AG04449 (cell line): ENCODE data around the gene NR1H3.
A peak's percentile ranks its signal among the peaks of the same experiment; 100 is the strongest.

Experiments
- CTCF ChIA-PET: fragments of 350-600 bp; formaldehyde crosslinking; extraction: SDS; loops from one replicate; lab custom pipeline; 2021; ENCODE audit warnings: antibody characterized with exemption; lab: Yijun Ruan, JAX
- POLR2A ChIA-PET: fragments of 400-600, 350-600 bp; formaldehyde crosslinking; extraction: SDS; loops from one replicate; lab custom pipeline; 2020; ENCODE audit warnings: antibody characterized with exemption, inconsistent platforms; lab: Yijun Ruan, JAX
- DNase-seq: peaks from one replicate; pipeline ENCODE4 v3.0.0-alpha.2; 2010; ENCODE audit warnings: low read depth, low spot score
- H3K4me3 ChIP-seq: 2 replicates; pipeline ENCODE4 v1.5.1; 2011; ENCODE audit warnings: low read depth, mild to moderate bottlenecking, control low read depth, low read length
- CTCF ChIP-seq: IDR thresholded peaks from one replicate; pipeline ENCODE4 v1.5.1; 2011; ENCODE audit warnings: mild to moderate bottlenecking, moderate library complexity, low read length, control low read depth, inconsistent platforms; ENCODE audit not compliant: insufficient read depth; ENCODE audit errors: missing control alignments

Gene NR1H3

DNA sequence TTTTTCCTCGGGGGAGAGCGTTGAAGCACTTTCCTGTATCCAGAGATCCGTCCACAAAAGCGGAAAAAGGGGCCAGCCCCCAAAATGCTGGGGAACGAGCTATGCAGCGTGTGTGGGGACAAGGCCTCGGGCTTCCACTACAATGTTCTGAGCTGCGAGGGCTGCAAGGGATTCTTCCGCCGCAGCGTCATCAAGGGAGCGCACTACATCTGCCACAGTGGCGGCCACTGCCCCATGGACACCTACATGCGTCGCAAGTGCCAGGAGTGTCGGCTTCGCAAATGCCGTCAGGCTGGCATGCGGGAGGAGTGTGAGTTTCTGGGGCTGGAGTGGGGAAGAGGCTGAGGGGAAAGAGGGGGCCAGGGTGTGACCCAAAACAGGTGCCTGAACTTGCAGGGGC lies 2.6 kb downstream of the NR1H3 start:
- TF ChIP-seq CTCF: no peak
- CTCF ChIA-PET: interaction anchor here (1.0 to 5.6 kb wide), 20 partner anchors 7 to 427 kb away, joined by 3 to 108 read pairs (median 12); partner anchors contain the start of genes ACP2, ARFGAP2, MADD and PACSIN3
- no peak for DNase-seq
- POLR2A ChIA-PET: interaction anchor here (1.0 to 1.8 kb wide), 2 partner anchors 12 to 18 kb away, joined by 4 to 6 read pairs; partner anchors contain the start of gene ACP2
- no peak overlapping the region for H3K4me3 ChIP-seq

- ChIA-PET CTCF (interaction anchor here (0.9 to 5.6 kb wide), 8 partner anchors 11 to 108 kb away, joined by 3 to 108 read pairs (median 8); partner anchors contain the start of genes ACP2, ARFGAP2 and MADD), POLR2A (interaction anchor here (1.0 kb wide), 1 partner anchor 19 kb away, joined by 4 read pairs; no protein-coding TSS in a partner anchor)
- TF ChIP-seq CTCF: no peak
- DNase-seq: no peak
- H3K4me3 ChIP-seq: no peak overlapping the region
These were observed 3.5 kb downstream of the NR1H3 start for GRCh38 chr11:47261291-47261800.

DNA sequence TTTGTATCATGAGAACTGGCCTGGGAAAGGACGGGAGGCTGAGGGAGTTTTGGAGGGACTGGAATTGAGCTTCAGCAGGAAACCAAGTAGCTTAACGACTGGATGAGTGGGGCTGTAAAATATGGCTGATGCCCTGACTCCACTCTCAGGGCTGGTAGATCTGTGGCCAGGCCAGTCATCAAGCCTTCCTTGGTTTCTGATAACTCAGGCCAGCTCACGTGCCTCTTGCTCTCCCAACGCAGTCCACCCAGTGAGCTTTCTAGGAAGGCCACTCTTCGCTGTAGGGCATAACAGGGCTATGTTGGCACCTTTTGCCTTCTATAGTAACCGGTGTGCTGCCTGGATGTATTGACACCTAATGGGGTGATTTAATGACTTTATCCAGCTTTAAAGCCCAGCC lies 6.3 kb downstream of the NR1H3 start:
- no peak for TF ChIP-seq CTCF
- ChIA-PET CTCF (interaction anchor here (0.8 to 3.5 kb wide), 8 partner anchors 9 to 376 kb away, joined by 3 to 31 read pairs (median 9); partner anchors contain the start of genes ACP2, ARFGAP2 and PACSIN3), POLR2A (interaction anchor here (1.1 kb wide), 1 partner anchor 16 kb away, joined by 3 read pairs; the partner anchor contains the start of gene ACP2)
- H3K4me3 ChIP-seq: no peak overlapping the region
- no peak for DNase-seq

DNA sequence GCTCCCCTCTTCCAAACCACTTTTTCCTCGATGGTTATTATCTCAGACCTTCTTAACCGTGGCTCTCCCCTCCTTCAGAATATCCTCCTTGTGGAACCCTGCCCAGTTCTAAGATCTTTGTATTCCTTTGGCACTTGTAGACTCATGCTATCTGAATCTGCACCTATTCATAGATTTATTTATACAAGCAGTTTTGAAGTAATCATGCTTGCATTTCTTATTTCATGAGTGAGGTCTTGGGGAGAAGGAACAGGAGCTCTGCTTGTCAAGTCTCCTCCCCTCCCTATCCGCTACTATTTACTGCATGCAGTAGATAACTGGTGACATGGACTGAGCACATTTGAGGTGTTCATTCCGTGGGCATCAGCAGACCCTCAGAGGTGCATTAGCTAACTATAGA lies 6.7 kb downstream of the NR1H3 start:
- no peak for DNase-seq
- POLR2A ChIA-PET: interaction anchor here (1.1 kb wide), 1 partner anchor 16 kb away, joined by 3 read pairs; the partner anchor contains the start of gene ACP2
- no peak overlapping the region for H3K4me3 ChIP-seq
- CTCF ChIA-PET: interaction anchor here (0.8 to 3.5 kb wide), 8 partner anchors 8 to 376 kb away, joined by 3 to 31 read pairs (median 9); partner anchors contain the start of genes ACP2, ARFGAP2 and PACSIN3
- TF ChIP-seq CTCF: no peak

DNA sequence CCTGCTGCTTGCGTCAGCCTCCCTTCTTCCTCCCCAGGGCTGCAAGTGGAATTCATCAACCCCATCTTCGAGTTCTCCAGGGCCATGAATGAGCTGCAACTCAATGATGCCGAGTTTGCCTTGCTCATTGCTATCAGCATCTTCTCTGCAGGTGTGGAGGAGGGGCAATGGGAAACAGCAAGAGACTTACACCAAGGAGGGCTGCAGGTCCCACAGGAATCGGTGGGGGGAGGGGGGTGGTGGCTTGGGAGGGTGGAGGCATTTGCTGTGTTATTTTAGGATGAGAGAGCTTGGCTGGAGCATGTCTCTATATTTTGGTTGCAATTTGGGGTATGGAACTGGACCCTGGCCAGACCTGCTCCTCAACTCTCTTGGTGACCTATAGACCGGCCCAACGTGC lies 10.1 kb downstream of the NR1H3 start:
- no peak for TF ChIP-seq CTCF
- DNase-seq: no peak
- ChIA-PET POLR2A (no interaction called here), CTCF (interaction anchor here (1.1 to 4.3 kb wide), 5 partner anchors 9 to 91 kb away, joined by 3 to 38 read pairs (median 4); partner anchors contain the start of genes ARFGAP2 and NR1H3)
- H3K4me3 ChIP-seq: no peak overlapping the region

GRCh38 chr11:47268448-47269001 lies 10.7 kb downstream of the NR1H3 start:
- TF ChIP-seq CTCF: no peak
- CTCF ChIA-PET: interaction anchor here (1.1 to 4.3 kb wide), 5 partner anchors 10 to 92 kb away, joined by 3 to 38 read pairs (median 4); partner anchors contain the start of genes ARFGAP2 and NR1H3
- peak overlapping the region; percentile 30 for H3K4me3 ChIP-seq
- DNase-seq: no peak
- POLR2A ChIA-PET: no interaction called here
